GM18505 (cell line): ENCODE data around the gene DNAI1.

Experiments used
- ATAC-seq: cut with Tn5 transposase; IDR thresholded peaks from one replicate; pipeline ENCODE4 v1.9.1; 2021; ENCODE audit not compliant: unreplicated experiment
- POLR2A ChIP-seq: IDR thresholded peaks from 4 replicates; pipeline ENCODE4 v1.6.1; 2011; ENCODE audit warnings: borderline replicate concordance; ENCODE audit not compliant: insufficient read depth, insufficient read length; ENCODE audit errors: extremely low read depth

DNAI1 gene

GRCh38 chr9:34490360-34490759 is 31.8 kb downstream of the DNAI1 start:
- ATAC-seq, result no peak
- TF ChIP-seq POLR2A, result no peak

GRCh38 chr9:34490760-34491159 is 32.2 kb downstream of the DNAI1 start:
- ATAC-seq, result no peak
- no peak for TF ChIP-seq POLR2A

- TF ChIP-seq POLR2A, result no peak
- no peak for ATAC-seq
These were observed 33.0 kb downstream of the DNAI1 start for GRCh38 chr9:34491596-34491995.

- TF ChIP-seq POLR2A, result no peak
- no peak for ATAC-seq
These were observed 33.4 kb downstream of the DNAI1 start for GRCh38 chr9:34492051-34492450.

- ATAC-seq, result no peak
- no peak for TF ChIP-seq POLR2A
These were observed 35.4 kb downstream of the DNAI1 start for GRCh38 chr9:34493972-34494535.

GRCh38 chr9:34496149-34496712 is 37.6 kb downstream of the DNAI1 start:
- no peak for ATAC-seq
- TF ChIP-seq POLR2A, result no peak

GRCh38 chr9:34498553-34498952 is 39.9 kb downstream of the DNAI1 start:
- no peak for TF ChIP-seq POLR2A
- no peak for ATAC-seq

- ATAC-seq, result no peak
- no peak for TF ChIP-seq POLR2A
These were observed 40.5 kb downstream of the DNAI1 start for GRCh38 chr9:34499076-34499475.

- ATAC-seq, result no peak
- TF ChIP-seq POLR2A, result no peak
These were observed 42.1 kb downstream of the DNAI1 start for GRCh38 chr9:34500623-34501267.

- TF ChIP-seq POLR2A, result no peak
- ATAC-seq, result no peak
These were observed 42.8 kb downstream of the DNAI1 start for GRCh38 chr9:34501372-34501771.

- TF ChIP-seq POLR2A, result no peak
These were observed 43.4 kb downstream of the DNAI1 start for GRCh38 chr9:34501889-34502425.

GRCh38 chr9:34502471-34502870 is 43.9 kb downstream of the DNAI1 start:
- no peak for ATAC-seq
- no peak for TF ChIP-seq POLR2A

More at GRCh38 chr9:34501889-34502425, 43.4 kb downstream of the DNAI1 start:
- ATAC-seq, result no peak

GRCh38 chr9:34502891-34503290 is 44.3 kb downstream of the DNAI1 start:
- TF ChIP-seq POLR2A, result no peak
- ATAC-seq, result no peak

GRCh38 chr9:34503406-34503805 is 44.8 kb downstream of the DNAI1 start:
- TF ChIP-seq POLR2A, result no peak
- no peak for ATAC-seq
